ENCODE data around the gene PLA2G4F. TPM values are rescaled to one million over a fixed set of nuclear protein-coding genes. Genes with fewer than 3 reads are reported as not detected.

Gene PLA2G4F, protein sequence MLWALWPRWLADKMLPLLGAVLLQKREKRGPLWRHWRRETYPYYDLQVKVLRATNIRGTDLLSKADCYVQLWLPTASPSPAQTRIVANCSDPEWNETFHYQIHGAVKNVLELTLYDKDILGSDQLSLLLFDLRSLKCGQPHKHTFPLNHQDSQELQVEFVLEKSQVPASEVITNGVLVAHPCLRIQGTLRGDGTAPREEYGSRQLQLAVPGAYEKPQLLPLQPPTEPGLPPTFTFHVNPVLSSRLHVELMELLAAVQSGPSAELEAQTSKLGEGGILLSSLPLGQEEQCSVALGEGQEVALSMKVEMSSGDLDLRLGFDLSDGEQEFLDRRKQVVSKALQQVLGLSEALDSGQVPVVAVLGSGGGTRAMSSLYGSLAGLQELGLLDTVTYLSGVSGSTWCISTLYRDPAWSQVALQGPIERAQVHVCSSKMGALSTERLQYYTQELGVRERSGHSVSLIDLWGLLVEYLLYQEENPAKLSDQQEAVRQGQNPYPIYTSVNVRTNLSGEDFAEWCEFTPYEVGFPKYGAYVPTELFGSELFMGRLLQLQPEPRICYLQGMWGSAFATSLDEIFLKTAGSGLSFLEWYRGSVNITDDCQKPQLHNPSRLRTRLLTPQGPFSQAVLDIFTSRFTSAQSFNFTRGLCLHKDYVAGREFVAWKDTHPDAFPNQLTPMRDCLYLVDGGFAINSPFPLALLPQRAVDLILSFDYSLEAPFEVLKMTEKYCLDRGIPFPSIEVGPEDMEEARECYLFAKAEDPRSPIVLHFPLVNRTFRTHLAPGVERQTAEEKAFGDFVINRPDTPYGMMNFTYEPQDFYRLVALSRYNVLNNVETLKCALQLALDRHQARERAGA
- not detected for polyA plus RNA-seq (2013, experiment 1 of 2; ENCODE audit: insufficient read length)
- not detected for polyA plus RNA-seq (2013, experiment 2 of 2; ENCODE audit: insufficient read length)

DNA sequence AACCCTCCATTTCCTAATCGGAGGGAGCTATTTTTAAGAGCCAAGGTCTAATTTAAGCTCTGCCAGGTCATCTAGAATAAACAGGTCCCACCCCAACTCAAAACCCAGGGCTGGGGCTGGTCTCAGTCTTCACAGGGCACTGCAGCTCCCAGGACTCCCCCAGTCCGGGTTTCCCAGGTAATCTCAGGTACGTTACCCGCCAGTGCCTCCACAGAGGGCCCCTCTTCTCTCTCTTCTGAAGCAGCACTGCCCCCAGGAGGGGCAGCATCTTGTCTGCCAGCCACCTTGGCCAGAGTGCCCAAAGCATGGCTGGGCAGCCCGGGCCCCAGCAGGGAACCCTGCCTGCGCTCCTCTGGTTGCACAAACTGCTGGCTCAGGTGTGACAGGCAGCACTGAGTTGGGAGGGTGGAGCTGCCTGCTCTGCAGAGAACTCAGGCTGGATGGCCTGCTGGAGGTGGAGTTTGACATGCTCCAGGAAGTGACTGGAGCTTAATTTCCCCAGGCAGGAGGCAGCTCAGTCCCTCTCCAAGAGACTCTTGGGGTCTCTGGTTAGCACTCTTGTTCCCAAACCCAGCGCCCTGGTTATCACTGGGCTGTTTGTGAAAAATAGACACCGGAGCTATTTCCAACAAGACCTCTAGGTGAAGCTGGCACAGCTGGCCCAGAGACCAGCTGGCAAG lies at the start of gene PLA2G4F:
Gene PLA2G4F (minus strand): TSS at position 394 of the 680 bp plus-strand sequence. CDS start 87 bp downstream, at position 307.
- no peak for DNase-seq

DNA sequence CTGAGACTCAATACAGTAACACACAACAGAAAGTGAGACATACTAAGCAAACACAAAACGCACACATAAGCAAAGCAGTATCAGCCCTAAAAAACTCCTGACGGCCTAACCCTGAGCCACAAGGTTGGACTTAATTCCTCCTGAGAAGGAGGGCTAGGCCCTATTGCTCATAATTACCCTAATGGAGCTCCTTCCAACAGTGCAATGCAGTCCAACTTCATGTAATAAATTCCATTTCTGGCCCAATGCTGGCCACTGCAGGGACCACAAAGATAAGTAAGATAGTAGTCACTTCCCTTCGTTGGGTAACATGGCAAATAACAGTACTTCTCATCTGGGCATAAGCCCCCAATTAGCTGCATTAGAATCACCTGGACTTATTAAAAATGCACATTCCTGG lies 47.5 kb upstream of the PLA2G4F start:
- no peak for DNase-seq

DNA sequence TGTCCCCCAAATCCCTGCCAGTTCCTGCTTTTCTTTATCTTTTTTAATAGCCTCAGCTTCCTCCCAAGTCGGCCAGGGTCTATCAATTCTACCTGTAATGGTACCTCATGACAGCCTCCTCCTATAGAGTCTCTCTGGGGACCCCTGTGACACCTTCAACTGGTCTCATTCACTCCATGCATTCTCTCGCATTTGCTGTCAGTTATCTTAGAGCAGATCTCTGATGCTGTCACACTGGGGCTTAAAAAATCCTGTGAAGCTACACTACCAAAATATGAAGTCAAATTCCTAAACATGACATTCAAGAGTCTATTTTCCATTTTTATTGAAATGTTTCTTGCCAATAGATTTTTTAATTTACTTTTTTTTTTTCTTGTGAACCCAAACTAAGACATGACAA lies 46.2 kb upstream of the PLA2G4F start:
- no peak for DNase-seq

DNA sequence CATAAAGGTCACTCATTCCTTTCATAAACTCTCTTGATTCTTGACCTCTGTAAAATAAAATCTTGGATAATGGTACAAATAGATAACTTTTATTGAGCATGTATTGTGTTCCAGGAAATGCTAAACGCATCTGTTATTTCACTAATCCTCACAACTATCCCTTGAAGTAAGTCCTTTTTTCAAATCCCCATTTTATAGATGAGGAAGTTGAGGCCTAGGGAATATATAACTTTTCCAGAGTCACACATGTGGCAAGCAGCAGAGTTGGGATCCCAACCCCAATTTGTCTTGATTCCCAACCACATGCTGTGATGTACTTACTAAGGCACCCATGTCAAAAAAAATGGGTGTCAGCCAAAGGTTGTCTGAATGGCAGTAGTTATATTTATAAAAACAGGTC lies 45.4 kb upstream of the PLA2G4F start:
- no peak for DNase-seq

DNA sequence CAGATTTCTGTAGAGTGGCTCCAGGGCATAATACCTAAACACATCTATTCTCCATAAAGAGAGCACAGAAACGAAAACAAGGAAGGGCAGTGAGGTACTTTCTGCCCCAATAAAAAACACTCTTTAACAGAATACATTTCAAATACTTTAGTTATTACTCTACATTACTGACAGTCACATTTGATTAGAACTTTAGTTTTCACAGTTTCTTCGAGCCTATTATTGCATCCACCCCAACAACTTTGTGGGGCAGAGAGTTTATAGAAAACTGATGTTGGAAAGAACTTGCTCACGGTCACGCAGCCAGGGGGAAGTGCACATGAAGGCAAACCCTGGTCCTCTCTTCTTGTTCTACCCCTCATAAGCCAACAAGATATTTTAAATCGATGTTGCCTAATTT lies 42.7 kb upstream of the PLA2G4F start:
- DNase-seq = no peak

DNA sequence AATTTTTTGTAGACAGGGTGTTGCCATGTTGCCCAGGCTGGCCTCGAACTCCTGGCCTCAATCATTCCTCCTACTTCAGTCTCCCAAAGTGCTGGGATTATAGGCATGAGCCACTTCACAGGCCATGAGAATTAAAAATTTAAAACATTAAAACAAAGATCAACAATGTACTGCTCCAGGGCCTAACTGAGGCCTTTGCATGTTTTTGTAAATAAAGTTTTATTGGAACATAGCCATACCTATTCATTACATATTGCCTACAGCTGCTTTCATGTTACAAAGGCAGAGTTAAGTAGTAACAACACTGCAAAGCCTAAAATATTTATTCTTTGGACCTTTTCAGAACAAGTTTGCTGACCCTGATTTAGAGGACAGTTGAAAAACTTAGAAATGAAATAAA lies 42.1 kb upstream of the PLA2G4F start:
- DNase-seq = no peak

DNA sequence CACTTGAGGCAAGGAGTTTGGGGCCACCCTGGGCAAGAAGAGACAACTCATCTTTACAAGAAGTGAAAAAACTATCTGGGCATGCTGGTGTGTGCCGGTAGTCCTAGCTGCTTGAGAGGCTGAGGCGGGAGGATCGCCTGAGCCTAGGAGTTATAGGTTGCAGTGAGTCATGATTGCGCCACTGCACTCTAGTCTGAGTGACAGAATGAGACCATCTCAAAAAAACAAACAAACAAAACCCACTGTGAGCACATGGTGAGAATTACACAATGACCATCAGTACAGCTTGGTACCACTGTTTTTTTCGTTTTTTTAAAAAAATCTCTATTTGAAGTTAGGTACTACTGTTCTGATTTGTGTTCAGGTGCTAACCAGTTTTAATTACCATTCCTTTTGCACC lies 38.1 kb upstream of the PLA2G4F start:
- peak; percentile 17 for DNase-seq

DNA sequence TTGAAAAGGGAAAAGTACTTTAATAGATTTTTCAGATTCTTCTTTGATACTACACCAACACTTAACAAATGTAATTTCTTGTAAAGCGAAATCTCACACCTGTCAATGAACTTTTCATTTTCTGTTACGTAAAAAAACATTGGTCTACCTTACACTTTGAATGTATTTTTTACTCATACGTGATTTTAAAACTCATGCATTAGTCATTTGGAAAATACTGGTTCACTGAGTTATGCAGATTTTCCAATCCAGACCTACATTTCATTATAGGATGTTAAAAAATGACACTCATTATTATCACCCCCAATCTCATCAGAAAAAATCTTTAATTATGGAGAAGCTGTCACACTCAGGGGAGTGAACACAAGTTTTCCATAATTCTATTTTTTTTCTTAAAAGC lies 36.9 kb upstream of the PLA2G4F start:
- no peak for DNase-seq

DNA sequence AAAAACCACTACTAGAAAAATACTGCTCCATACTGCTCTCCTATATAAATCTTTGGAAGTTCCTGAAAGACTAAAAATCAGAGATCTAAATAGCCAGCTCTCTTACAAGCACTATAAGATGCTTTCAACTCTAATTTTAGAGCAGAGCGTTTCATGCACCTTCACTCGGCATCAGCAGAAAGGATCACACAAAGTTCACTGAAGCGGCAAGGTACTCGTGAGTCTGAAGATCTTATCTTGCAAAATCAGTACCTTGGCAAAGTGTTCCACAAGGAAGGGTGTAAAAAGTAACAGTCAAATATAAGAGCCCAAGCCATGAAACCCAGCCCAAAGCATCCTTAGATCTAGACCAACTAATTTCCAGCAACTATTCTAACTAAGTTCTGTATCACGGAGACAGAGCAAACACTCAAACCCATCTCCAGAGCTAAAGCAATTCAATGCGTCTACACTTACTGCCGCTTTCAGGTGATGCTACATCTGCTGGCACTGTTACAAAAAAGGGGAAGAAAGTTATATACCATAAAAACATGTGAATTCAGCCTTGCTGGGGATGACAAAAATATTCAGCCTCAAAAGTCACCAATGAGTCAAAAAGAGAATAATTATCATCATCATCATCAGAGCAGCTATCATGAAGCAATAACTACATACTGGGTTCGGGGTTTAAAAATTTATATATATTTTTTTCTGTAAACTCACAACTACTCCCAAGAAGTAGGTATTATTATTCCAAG lies 35.3 kb upstream of the PLA2G4F start:
- no peak for DNase-seq

DNA sequence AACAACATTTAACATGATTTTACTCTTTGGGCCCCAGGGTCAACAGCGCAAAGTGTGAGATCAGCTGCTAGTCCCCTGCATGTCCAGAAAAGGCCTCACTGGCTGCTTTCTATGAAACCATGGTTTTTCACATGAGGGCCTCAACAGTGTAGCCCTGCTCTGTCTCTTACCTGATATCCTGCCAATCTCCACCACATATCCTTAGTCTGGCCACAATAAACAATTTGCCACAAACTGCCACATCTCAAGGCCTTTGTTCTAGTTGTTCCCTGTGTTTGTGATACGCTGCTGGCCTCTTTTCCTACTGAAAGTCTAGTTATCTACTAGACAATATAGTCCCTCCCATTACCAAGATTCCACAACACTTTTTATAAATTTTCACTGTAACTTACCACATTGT lies 33.9 kb upstream of the PLA2G4F start:
- DNase-seq = no peak

DNA sequence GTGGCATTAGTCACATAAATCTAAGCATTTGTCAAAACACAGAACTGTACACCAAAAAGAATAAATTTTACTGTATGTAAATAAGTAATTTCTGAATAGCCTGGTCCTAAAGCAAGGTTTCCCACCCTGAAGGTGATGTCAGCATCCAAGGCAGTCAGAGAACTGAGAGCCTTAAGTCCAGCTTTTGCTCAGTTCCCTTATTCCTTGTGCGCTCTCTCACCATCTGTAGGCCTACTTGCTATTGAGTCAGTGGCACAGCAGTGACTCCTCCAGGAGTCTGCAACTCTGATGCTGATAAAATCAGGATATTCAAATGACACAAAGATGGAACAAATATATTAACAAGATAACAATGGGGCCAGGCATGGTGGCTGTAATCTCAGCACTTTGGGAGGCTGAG lies 29.4 kb upstream of the PLA2G4F start:
- no peak for DNase-seq

DNA sequence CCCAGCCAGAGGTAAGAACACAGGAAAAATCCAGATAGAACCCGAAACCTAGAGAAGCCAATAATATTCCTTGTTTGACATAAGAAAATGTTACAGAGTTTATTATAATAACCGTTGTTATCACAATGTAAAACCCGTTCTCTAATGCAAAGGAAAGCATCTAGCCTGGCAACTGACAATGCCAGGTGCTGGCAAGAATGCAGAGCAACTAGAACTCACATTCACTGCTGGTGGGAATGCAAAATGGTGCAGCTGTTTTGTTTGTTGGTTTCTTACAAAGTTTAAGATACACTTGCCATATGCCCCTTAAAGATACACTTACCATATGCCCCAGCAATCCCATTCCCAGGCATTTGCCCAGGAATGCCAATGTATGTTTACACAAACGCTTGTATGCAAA lies 28.3 kb upstream of the PLA2G4F start:
- DNase-seq = no peak

DNA sequence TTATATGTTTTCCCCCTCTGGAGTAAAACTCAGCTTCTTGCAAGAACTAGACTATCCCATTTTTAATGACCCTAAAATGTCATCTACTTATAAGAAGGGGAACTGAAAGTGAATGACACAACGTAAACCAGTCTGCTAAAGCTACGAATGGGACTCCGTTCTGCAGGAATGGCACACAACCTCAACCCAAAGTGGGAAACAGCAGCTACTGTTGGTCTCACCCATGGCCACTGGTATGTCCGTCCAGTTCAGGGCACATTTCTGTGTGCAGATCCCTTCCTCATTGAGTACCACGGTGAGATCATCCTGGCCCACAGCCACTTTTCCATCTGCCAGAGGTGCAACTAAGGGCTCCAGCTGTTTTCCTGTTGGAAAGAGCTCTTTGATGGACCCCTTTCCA lies 27.9 kb upstream of the PLA2G4F start:
- DNase-seq = no peak

DNA sequence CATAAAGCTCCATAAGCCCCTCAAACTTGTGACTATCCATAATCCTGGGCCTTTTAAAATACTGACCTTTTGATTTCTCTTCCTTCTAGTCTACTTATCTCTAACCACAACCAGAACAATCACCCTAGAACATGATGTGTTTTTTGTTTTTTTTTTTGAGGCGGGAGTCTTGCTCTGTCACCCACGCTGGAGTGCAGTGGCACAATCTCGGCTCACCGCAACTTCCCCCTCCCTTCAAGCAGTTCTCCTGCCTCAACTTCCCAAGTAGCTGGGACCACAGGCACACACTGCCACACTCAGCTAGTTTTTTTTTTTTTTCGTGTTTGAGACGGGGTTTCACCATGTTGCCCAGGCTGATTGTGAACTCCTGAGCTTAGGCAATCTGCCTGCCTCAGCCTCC lies 26.5 kb upstream of the PLA2G4F start:
- no peak for DNase-seq

DNA sequence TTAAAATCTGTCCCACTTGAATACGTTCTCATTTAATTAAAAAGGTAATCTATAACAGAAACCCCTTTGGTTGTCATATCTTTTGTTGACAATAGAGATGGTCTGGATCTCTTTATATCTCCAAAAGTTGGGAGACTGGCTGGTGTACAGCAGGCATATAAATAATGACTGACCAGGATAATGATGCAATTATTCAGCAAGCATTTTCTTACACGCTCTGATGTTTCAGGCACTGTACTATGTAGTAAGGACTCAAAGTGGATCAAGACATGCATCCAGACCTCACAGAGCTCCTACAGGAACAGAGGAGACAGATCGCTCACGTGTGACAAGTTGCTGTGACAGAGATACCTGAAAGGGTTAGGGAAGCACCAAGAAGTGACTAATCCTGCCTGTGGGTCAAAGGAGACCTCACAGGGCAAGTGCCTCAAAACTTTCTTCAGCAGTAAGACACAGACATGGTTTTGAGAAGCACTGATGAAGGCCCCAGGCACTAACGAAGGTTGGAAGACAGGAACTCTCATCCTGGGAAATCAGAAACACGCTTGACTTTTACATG lies 26.0 kb upstream of the PLA2G4F start:
- no peak for DNase-seq

DNA sequence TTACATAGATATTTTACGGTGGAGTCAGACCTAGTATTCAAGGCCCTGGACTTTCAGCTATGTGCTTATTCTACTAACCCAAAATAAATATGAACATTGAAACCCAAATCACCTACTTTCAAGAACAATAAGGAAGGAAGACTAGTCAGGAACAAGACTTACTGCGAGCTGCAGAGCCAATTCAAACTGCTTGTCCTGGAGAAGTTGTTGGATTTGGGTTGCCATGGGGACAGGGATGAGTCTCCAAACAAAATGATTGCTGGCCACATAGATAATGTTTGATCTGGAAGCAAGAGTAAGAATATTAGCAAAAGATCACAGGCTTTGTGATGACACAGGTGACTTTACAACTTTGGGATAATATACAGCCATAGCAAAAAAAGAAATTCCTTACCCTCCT lies 21.6 kb upstream of the PLA2G4F start:
- DNase-seq = no peak

DNA sequence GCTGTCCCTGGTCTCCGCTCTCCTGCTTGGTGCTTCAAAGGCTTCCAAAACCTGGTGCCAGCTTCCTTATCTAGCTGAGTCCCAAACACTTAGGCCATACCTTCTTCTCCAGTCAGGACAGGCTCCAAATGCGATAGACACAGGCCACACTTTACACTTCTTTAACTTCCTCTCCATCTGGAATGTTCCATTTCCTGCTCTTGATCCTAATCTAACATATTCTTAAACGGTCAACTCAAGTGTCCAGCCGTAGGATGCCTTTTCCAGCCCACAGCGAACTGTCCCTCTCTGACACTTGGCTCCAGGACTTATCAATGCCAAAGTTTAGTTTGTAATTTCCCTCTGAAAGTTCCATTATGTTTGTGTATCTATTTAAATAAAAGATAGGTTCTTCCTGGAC lies 19.2 kb upstream of the PLA2G4F start:
- no peak for DNase-seq

DNA sequence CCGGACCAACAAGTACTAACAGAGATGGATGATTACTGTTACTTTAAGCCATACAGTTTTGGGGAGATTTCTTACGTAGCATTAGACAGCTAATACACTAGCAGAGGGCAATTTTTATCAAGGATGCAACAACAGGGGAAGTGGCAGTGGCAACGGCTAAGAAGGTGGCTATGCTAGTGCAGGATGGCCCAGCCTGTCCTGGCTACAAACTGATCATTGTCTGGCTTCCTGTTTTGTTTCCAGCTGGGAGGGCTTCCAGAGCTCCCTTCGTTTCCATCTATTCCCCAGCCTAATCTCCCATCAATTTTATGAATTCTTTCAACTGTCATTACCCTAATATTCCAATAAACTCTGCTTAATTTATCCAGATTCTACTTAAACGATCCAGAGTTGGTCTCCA lies 16.0 kb upstream of the PLA2G4F start:
- no peak for DNase-seq

DNA sequence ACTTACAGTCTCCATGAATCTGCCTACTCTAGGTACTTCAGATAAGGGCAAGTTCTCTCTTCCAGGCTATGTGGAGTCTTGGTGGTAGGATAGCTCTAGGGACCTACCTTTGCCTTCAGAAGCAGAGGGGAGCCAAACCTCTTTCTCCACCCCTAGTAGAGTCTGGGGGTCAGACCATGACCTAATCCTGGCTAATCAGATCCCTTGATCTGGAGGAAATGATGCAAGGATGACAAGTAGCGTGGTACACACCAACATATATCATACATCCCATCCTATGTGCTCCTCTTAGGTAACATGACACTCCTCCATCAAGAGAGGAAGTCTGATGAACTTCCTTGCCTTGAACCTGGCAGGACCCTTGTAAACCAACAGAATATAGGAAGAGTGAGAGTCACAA lies 15.4 kb upstream of the PLA2G4F start:
- no peak for DNase-seq

DNA sequence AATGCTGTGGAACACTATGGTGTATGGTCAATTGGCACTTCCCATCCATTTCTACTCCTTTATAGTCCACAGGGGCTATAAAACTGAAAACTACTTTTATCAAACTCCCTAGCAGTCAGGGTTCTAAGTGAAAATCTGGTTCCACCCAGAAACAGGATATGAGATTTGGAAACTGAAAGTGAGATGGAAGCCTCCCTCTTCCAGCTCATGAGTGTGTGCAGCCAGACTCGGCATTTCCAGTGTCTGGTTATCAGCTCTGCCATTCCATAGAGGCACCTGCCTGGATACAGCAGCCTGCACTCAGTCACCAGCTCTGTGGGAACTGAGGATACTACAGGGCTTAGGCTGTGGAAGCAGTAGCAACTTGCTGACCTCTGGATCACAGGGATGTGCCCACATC lies 14.7 kb upstream of the PLA2G4F start:
- no peak for DNase-seq

DNA sequence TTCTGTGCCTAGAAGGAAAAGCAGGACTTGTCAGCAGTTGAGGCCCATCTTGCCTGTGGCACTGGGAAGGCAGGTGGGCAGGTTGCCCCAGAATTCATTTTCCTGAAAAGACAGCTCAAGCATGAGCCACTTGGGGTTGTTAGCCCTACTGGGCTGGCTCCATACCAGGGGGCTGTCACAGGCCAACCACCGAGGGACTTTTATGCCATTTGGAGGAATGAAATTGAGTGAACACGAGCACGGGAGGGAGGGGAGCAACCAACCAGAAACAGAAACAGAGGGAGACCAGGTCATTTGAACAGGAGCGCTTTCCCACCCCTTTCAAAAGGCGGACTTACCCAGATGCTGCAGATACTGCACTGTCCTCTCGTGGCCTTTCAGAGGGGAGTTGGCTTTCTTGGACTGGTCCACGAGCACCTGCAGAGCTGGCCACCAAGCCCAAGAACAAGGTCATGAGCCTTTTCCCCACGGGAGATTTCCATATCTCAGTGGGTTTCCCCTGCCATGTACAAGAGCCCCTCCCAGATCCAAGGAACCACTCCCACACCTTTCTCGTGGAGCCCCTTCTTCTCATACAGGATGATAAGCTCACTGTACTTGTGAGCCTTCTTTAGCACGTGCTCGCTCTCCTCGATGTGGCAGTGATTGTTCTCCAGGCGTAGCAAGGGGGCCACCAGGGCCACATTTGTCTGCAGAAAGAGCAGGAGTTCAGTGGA lies 9.9 kb upstream of the PLA2G4F start:
- DNase-seq = no peak
